Measurements from ENCODE around the gene MFSD6. TPM values are rescaled to one million over a fixed set of nuclear protein-coding genes. Genes with fewer than 3 reads are reported as not detected.
"Not testable (repeated sequence)": the region's sequence is repeated elsewhere in the genome, so short reads cannot be mapped to it uniquely, and the experiment has no call there.

MFSD6 gene
- polyA plus RNA-seq, 1 of the 3 experiments (the other 2 are of a cell fraction) = 15.1 TPM

GRCh38 chr2:190490502-190490901 is 82.3 kb downstream of the MFSD6 start (continued):
- TF ChIP-seq FOSL2 (IDR thresholded peaks at IDR 0.05; ENCODE audit: borderline replicate concordance, low read depth) (no peak), NFIC (IDR thresholded peaks at IDR 0.05; ENCODE audit: borderline replicate concordance) (no peak), RCOR1 (IDR thresholded peaks at IDR 0.05; ENCODE audit: low read length) (no peak)

GRCh38 chr2:190493095-190493494 is 84.9 kb downstream of the MFSD6 start:
- WGBS (ENCODE audit: low lambda C conversion rate) = 74% methylated on average over 2 of the region's 2 CpGs
- Histone ChIP-seq H2AFZ (ENCODE audit: low read depth) (no peak overlapping the region), H3K79me2 (ENCODE audit: insufficient read depth) (no peaks in the 10 kb centered on the region), H3F3A (replicated peaks; ENCODE audit: insufficient read depth) (no peaks in the 10 kb centered on the region), H3K4me2 (no peak overlapping the region), H3K27me3 (ENCODE audit: insufficient read depth) (no peaks in the 10 kb centered on the region), H3K4me3 (ENCODE audit: low read depth in 2 of 2, low read length in 1 of 2) (no peak overlapping the region), H4K20me1 (ENCODE audit: insufficient read depth) (no peaks in the 10 kb centered on the region), H3K27ac (ENCODE audit: low read depth in 2 of 2, low read length in 1 of 2) (no peak overlapping the region), H3K9ac (no peak overlapping the region), H3K9me3 (no peaks in the 10 kb centered on the region; the same call in 1 of the 2 replicates), H3K4me1 (ENCODE audit: control insufficient read depth in 1 of 2, insufficient read depth in 2 of 2, low read depth in 1 of 2, low read length in 1 of 2) (no peaks in the 10 kb centered on the region; a peak in 1 of 4 replicates), H3K9me2 (no peaks in the 10 kb centered on the region), H3K36me3 (replicated peaks in 1 of 2; ENCODE audit: control insufficient read depth in 1 of 2, insufficient read depth in 2 of 2, low read length in 1 of 2) (peaks cover 22 to 32% of the 10 kb centered on the region in 2 experiments)
- ChIA-PET POLR2A (no interaction called here), CTCF (interaction anchor here (0.9 kb wide), 1 partner anchor 126 kb away, joined by 3 read pairs; no protein-coding TSS in a partner anchor)
- no peak for DNase-seq
- TF ChIP-seq ELF1 (IDR thresholded peaks at IDR 0.05) (no peak), EP300 (IDR thresholded peaks at IDR 0.05; ENCODE audit: borderline replicate concordance in 1 of 2, low read depth in 1 of 2, low read length in 1 of 2) (no peak), NRF1 (IDR thresholded peaks at IDR 0.05; ENCODE audit: low read depth, low read length) (no peak), RFX5 (IDR thresholded peaks at IDR 0.05; ENCODE audit: low read length) (no peak), RCOR1 (IDR thresholded peaks at IDR 0.05; ENCODE audit: low read length) (no peak), GATA2 (CRISPR knock-in tag; IDR thresholded peaks at IDR 0.05) (no peak), SIN3A (IDR thresholded peaks at IDR 0.05; ENCODE audit: borderline replicate concordance, low read depth, low read length) (no peak), REST (IDR thresholded peaks at IDR 0.05; ENCODE audit: low read depth, low read length) (no peak), IRF3 (IDR thresholded peaks at IDR 0.05; ENCODE audit: low read depth, low read length) (no peak), RAD21 (IDR thresholded peaks at IDR 0.05; ENCODE audit: low read length) (no peak), MEF2A (IDR thresholded peaks at IDR 0.05; ENCODE audit: borderline replicate concordance, low read depth) (no peak), USF1 (IDR thresholded peaks at IDR 0.05; ENCODE audit: borderline replicate concordance, low read depth) (no peak), POLR2AphosphoS5 (IDR thresholded peaks at IDR 0.05; ENCODE audit: low read depth, low read length) (no peak), RXRA (IDR thresholded peaks at IDR 0.05; ENCODE audit: borderline replicate concordance, low read depth) (no peak), TAF1 (IDR thresholded peaks at IDR 0.05; ENCODE audit: borderline replicate concordance, low read depth, low read length) (no peak), USF2 (IDR thresholded peaks at IDR 0.05; ENCODE audit: borderline replicate concordance, low read depth, low read length) (no peak), JUND (IDR thresholded peaks at IDR 0.05) (no peak)

- H3K4me3 ChIP-seq (ENCODE audit: low read depth in 2 of 2, low read length in 1 of 2); H3K9me2 ChIP-seq; POLR2A ChIA-PET; H3K4me2 ChIP-seq; H3K27ac ChIP-seq (ENCODE audit: low read depth in 2 of 2, low read length in 1 of 2); DNase-seq; H3K27me3 ChIP-seq (ENCODE audit: insufficient read depth); H3F3A ChIP-seq (replicated peaks; ENCODE audit: insufficient read depth); H3K4me1 ChIP-seq (ENCODE audit: control insufficient read depth in 1 of 2, insufficient read depth in 2 of 2, low read depth in 1 of 2, low read length in 1 of 2); H2AFZ ChIP-seq (ENCODE audit: low read depth); H3K79me2 ChIP-seq (ENCODE audit: insufficient read depth); H4K20me1 ChIP-seq (ENCODE audit: insufficient read depth); H3K9me3 ChIP-seq; H3K9ac ChIP-seq: not testable (repeated sequence)
- CTCF ChIA-PET = interaction anchor here (0.6 kb wide), 1 partner anchor 113 kb away, joined by 3 read pairs; no protein-coding TSS in a partner anchor
- WGBS (ENCODE audit: low lambda C conversion rate) = 77% methylated on average over 3 of the region's 3 CpGs
- peaks cover 22 to 29% of the 10 kb centered on the region in 2 experiments for H3K36me3 ChIP-seq (replicated peaks in 1 of 2; ENCODE audit: control insufficient read depth in 1 of 2, insufficient read depth in 2 of 2, low read length in 1 of 2)
Observed at GRCh38 chr2:190494600-190495227, 86.6 kb downstream of the MFSD6 start.
